GM19025 (cell line): Measurements from ENCODE around the gene MATN4.

Experiments
- ATAC-seq: cut with Tn5 transposase; IDR thresholded peaks from one replicate; pipeline ENCODE4 v1.9.1; 2021; ENCODE audit warnings: mild to moderate bottlenecking, low read depth, moderate library complexity; ENCODE audit not compliant: unreplicated experiment

The MATN4 gene

DNA sequence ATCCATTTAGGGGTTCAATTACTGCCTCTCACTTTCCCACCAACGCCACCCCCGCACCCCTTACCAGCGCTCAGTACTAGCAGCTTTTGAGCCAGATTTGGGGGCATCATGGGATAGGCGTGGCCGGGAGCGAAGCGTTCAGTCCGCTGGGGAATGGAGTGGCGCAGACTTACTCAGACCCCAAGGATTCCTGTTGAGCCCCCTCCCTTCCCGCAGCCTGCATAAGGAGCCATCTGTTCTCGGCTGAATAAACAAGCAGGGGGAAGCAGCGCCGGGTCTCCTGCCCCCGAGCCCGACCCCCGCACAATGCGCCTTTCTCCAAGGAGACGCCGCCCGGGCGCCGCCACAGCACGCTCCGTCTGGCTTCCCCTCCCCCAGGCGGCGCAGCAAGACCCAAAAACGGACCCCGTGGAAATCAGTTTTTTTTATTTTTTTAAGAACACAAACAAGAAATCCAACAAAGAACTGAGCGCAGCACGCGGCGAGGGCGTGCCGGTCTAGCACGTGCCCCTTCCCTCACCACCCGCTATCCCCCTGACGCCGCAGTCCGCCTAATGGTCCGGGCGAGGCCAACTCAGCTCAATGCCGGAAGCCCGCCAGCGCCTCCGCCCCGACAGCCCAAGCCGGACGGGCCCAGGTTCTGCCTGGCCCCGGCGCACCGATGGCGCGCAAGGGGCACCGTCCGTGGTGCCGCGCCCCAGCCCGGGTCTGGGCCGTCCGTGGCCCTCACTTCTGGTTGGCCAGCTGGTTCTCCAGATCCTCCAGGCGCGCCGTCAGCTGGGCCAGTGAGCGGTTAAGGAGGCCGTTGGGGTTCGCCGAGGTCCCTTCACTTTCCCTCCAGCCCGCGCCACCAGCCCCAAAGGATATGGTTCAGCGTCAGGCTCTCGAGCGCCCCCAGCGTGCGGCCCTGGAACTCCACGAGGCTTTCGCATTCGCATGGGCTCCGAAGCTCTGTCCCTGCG is 14.8 kb downstream of the MATN4 start:
- ATAC-seq = no peak

GRCh38 chr20:45292343-45292742 is 15.8 kb downstream of the MATN4 start:
- no peak for ATAC-seq

- ATAC-seq = no peak
Observed at GRCh38 chr20:45291526-45291925, 16.6 kb downstream of the MATN4 start.

DNA sequence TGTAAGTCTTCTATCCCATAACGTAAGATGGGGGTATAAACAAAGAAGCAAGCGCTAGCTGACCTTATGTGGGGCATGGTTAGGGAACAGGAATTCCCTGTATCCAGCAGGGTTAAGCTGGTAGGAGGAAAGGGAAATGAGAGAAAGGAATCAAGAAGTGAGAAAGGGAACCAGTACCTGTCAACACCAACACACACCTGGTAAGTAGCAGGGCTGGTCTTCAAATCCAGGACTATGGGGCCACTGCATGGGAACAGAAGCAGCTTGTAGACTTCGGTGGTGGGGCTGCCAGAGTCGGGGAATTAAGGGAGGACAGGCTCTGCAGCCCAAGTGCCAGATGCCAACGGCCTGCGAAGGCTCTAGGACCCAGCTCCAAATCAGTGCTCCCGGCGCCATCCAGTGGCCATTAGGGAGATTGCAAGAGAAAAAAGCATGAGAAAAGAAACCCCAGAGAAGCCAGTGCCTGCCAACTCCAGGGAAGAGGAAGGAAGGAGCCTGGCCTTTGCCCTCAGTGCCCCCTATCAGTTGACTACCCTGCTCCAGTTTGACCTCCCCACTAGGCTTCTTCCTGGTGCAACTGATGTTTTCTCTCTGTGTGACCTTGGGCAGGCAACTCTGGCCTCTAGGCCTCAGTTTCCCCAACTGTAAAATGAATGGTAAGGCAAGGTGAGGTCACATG is 17.3 kb downstream of the MATN4 start:
- no peak for ATAC-seq

- ATAC-seq = no peak
Observed at GRCh38 chr20:45289942-45290676, 18.0 kb downstream of the MATN4 start.

GRCh38 chr20:45288860-45289259 is 19.2 kb downstream of the MATN4 start:
- no peak for ATAC-seq

DNA sequence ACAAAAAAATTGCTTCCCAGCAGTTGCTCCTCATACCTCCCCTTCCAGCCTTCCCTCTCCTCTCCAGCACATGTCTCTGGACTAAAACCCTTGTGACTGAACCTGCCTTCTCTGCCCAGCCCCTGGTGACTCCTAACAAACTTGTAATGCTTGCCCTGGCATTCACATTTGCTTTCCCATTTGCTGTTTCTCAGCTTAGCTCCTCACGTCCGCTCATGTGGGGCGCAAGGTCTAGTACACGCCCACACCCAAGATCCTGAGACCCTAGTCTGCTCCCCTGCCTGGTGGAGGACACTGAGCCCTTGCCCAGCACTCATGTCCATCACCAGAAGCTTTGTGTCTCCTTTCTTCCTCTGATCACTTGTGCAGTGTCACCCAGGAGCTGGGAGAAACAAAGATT is 19.7 kb downstream of the MATN4 start:
- no peak for ATAC-seq

DNA sequence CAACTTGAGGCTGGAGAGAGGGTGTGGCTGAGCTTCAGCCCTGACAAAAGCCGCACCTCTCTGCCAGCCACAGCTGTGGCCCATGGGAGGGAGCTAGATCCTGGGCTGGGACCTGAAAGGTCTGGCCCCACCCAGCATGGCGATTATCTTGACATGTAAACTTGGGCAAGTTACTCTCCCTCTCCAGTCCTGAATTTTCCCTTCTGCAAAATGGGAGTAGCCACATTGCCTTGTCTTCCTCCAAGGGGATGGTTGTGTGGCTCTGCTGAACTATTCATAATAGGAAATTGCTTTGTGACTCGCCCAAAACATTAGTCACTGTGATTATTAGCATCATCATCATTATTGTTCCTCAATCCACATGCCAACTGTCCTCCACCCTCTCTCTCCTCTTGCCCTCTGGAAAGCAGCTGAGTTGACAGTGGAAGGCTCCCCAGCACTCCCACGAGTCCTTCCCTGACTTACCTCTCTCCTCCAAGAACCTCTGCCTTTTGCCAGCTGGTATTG is 24.5 kb downstream of the MATN4 start:
- no peak for ATAC-seq

GRCh38 chr20:45282700-45283550 is 25.2 kb downstream of the MATN4 start:
- ATAC-seq = no peak

- ATAC-seq = no peak
Observed at GRCh38 chr20:45279992-45280391, 28.1 kb downstream of the MATN4 start.

GRCh38 chr20:45275338-45275737 is 32.8 kb downstream of the MATN4 start:
- ATAC-seq = no peak

DNA sequence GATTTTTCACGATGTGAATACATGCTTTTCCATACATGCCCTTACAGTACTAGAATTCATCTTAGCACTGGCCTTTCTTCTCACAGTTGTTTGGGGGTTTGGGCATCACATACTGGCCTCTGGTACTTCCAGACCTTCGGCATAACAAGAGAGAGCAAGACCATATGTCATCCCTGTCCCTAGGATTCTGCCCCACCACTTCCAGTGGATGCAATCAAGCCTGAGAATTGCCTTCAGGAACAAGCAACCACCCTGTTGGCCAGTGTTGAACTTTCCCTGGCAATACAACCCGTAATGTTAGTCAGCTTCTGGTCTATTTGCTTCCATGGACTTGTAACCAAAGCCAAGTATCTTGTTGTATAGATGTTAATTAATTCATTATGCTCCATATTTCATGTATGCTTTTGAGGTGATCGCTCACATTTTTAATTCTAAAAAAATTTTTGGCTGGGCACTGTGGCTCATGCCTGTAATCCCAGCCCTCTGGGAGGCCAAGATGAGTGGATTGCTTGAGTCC is 38.3 kb downstream of the MATN4 start:
- ATAC-seq = no peak

- ATAC-seq = no peak
Observed at GRCh38 chr20:45269056-45269455, 39.0 kb downstream of the MATN4 start.

DNA sequence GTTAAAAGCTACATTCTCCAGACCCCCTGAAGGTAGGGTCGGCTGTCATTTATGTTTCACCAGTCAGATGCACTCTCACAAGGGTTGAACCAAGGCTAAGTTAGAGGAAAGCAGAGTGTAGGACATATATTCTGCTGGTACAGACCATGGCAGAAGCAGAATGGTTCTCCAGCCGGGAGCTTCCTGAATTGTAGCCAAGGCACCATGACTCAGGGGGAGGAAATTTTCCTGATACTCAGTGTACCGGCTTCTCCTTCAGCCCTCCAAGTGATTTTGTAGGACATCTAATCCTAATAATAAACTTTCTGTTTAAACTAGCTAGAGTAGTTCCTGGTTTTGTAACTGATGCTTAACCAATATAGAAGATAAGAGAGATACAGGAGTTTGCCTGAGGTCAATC is 39.6 kb downstream of the MATN4 start:
- no peak for ATAC-seq

DNA sequence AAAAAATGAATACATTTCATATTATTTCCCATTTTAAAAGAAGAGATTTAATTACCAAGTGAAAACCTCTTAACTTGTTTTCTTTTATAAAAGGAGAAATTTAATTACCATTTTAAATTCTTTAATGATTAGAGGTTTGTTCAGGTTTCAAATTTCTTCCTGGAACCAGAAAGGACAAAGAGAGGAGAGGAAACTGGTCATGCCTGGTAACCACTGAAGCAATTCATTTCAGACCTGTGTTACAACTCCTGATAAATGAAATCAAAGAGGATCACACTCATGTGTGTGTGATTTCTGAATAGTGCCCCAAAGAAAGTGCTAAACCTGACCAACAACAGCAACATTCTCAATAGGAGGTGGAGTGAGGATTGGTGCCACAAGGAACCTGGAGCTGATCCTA is 41.1 kb downstream of the MATN4 start:
- no peak for ATAC-seq

GRCh38 chr20:45263556-45264266 is 44.4 kb downstream of the MATN4 start:
- ATAC-seq = no peak

GRCh38 chr20:45258664-45259063 is 49.4 kb downstream of the MATN4 start:
- ATAC-seq = no peak

DNA sequence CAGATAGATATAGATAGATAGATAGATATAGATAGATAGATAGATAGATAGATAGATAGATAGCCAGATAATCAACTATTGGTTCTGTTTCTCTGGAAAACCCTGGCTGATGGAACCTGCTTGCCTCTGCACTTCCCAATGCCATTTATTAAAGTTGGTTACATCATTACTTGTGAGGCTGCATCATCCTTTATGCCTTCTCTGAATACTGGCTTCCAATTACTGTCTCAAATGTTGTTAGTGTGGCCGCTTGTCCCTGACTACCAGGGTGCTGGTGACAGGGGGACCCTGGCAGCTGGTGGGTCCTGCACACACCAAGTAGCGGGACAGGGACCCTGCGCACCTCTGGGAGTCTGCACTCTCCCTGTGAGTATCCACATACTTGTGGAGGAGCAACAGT is 49.8 kb downstream of the MATN4 start:
- no peak for ATAC-seq

GRCh38 chr20:45257711-45258110 is 50.4 kb downstream of the MATN4 start:
- ATAC-seq = no peak
